GM18507 (cell line): ENCODE data around the gene CCDC28A.
"Not testable (repeated sequence)": the region's sequence is repeated elsewhere in the genome, so short reads cannot be mapped to it uniquely, and the experiment has no call there.

ENCODE experiments used
- DNase-seq: peaks from one replicate; pipeline ENCODE4 v3.0.0; 2011; ENCODE audit warnings: low read depth; ENCODE audit not compliant: insufficient read length; ENCODE audit errors: extremely low spot score
- FAIRE-seq: peaks from 2 replicates; lab custom pipeline; 2011; peaks lifted over from hg19 to GRCh38; lab: Jason Lieb, UNC

The CCDC28A gene

GRCh38 chr6:138773177-138774091 lies at the start of gene CCDC28A:
CCDC28A (plus strand) TSS chr6:138773769; CDS start chr6:138776121, 2,352 bp downstream.
- DNase-seq (peak; percentile 75), FAIRE-seq (peak; percentile 99)

- DNase-seq (no peak), FAIRE-seq (no peak)
Measured at GRCh38 chr6:138724015-138724414, 49.6 kb upstream of the CCDC28A start.

- FAIRE-seq, result no peak
- DNase-seq, result no peak
Measured at GRCh38 chr6:138726066-138726756, 47.4 kb upstream of the CCDC28A start.

GRCh38 chr6:138726757-138727097 lies 46.8 kb upstream of the CCDC28A start:
- no peak for DNase-seq
- FAIRE-seq, result no peak

GRCh38 chr6:138727182-138727581 lies 46.4 kb upstream of the CCDC28A start:
- FAIRE-seq, result no peak
- DNase-seq, result no peak

- FAIRE-seq, result no peak
Measured at GRCh38 chr6:138728662-138729061, 44.9 kb upstream of the CCDC28A start.

DNA sequence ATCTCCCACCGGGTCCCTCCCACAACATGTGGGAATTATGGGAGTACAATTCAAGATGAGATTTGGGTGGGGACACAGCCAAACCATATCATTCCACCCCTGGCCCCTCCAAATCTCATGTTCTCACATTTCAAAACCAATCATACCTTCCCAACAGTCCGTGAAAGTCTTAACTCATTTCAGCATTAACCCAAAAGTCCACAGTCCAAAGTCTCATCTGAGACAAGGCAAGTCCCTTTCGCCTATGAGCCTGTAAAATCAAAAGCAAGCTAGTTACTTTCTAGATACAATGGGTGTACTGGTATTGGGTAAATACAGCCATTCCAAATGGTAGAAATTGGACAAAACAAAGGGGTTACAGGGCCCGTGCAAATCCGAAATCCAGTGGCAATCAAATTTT lies 43.5 kb upstream of the CCDC28A start:
- not testable (repeated sequence) for DNase-seq, FAIRE-seq

More at GRCh38 chr6:138728662-138729061, 44.9 kb upstream of the CCDC28A start:
- DNase-seq, result no peak

- no peak for FAIRE-seq
Measured at GRCh38 chr6:138734585-138734984, 39.0 kb upstream of the CCDC28A start.

DNA sequence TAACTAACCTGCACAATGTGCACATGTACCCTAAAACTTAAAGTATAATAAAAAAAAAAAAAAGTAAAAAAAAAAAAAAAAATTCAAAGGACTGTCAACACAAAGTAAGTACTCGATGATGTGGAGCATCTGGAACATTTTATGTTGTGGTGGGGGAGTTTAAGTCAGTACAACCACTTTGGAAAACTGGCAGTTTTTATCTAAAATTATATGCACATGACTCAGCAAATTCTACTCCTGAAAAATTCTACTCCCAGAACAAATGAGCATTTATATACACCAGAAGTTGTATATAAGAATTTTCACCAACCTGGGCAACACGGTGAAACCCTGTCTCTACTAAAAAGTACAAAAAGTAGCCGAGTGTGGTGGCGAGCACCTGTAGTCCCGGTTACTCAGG lies 36.9 kb upstream of the CCDC28A start:
- no peak for DNase-seq
- FAIRE-seq, result no peak

More at GRCh38 chr6:138734585-138734984, 39.0 kb upstream of the CCDC28A start:
- no peak for DNase-seq

- no peak for DNase-seq
- no peak for FAIRE-seq
Measured at GRCh38 chr6:138752017-138752416, 21.6 kb upstream of the CCDC28A start.

GRCh38 chr6:138757136-138757535 lies 16.4 kb upstream of the CCDC28A start:
- FAIRE-seq, result no peak

DNA sequence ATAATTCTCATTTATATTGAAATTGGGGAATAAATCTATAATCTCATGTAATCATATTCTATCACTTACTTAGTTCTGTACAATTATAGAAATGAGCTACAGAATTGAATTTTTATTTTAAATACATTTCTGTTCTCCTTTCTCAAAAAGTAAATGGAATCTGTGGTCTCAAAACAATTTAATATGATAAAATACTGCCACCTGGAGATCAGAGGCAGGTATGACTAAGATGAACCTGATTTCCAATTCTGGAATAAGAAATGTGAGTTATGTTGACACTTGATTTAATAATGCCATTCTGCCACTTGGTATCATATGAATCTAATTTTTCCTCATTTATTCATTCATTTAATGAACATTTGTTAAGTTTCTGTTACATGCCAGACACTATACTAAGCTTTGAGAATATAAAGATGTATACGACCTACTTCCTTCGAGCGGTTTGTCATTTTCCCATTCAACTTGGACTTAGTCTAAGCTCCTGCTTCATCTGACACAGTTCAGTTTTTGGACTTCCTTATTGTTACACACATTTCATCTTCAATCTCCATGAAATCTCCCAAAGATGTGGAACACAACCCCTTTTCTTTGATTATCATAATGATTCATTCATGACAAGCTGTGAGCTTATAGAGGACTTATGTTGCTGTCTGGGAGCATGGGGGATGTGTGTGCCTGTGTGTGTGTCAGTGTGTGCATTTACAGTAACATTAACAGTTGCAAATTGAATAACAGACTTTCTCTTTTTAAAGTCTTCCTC lies 7.5 kb upstream of the CCDC28A start:
- no peak for DNase-seq
- peak; percentile 70 for FAIRE-seq

More at GRCh38 chr6:138757136-138757535, 16.4 kb upstream of the CCDC28A start:
- DNase-seq, result no peak

- DNase-seq (no peak), FAIRE-seq (peak; percentile 5)
Measured at GRCh38 chr6:138769102-138769676, 4.4 kb upstream of the CCDC28A start.

DNA sequence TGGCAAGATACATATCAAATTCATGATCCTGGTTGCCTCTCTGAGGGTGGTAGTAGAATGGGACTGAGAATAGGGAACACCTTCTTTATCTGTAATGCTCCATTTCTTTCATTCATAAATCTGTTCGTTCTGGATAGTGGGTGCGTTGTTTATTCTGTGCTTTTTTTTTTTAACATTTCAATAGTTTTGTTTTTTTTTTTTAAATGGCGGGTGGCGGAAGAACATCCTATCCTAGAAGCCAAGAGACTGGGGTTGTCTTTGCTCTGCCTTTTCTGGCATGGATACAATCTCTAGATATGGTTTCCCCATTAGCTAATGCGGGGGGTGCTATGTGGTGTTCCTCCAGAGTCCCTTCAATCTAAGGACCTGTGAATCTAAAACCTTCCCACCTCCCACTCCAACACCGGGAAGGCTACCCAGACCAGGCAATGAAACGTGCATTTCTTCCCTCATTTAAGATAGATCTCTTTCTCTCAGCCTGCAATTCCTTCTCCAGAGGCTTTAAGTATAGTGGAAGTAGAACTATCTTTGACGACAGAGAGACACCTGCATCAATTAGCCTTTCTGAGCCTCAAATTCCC lies 883 bp upstream of the CCDC28A start:
- DNase-seq, result no peak
- FAIRE-seq, result no peak

DNA sequence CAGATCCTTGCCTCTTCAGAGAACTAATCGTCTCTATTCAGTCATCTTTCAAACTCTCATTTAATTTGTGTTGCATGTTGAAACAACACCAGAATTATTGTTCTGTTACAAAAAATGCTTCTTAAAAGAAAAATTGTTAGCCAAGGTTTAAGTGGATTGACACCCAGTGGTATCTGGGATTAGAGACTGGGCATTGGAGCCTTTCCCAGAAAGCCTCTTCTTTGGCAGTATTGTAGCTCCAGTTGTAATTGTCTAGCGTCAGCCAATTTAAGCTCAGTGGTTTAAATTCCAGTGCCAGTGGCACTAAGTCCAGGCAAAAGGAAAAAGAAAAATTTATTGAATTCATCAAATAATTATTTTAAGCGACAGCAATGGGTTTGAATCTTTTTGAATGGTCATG lies 801 bp downstream of the CCDC28A start:
- no peak for FAIRE-seq
- no peak for DNase-seq

DNA sequence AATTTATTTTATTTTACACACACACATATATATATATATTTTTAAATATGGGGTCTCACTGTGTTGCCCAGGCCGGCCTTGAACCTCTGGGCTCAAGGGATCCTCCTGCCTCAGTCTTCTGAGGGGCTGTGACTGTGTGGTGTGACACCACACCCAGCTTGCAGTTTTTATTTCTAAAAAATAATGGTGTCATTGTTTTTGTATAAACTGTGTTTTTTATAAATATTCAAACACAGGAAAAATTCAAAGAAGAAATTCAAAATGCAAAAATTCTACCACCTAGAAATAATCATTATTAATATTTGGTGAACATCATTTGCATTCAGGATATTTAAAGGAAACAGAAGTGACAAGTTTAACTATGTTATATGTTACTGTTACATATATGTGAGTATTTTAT lies 3.1 kb downstream of the CCDC28A start:
- FAIRE-seq (no peak), DNase-seq (no peak)

DNA sequence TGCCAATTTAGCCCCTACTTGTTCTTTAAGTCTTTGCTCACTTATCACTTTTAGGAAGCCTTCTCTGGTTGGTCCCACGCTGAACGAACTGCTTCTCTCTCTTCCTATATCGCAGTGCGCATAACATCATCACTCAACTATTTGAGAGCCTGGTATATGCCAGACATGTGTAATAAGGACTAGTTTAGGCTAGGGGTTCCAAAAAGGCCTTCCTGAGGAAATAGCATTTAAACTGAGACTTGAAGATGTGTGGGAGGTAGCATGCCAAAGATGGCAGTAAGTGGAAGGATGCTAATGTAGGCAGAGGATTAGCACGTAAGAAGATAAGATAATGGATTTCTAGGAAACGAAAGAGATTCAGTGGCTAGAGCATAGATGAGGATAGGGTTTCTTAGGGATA lies 4.8 kb downstream of the CCDC28A start:
- no peak for DNase-seq
- no peak for FAIRE-seq

- FAIRE-seq, result no peak
- DNase-seq, result no peak
Measured at GRCh38 chr6:138782243-138782642, 8.7 kb downstream of the CCDC28A start.

DNA sequence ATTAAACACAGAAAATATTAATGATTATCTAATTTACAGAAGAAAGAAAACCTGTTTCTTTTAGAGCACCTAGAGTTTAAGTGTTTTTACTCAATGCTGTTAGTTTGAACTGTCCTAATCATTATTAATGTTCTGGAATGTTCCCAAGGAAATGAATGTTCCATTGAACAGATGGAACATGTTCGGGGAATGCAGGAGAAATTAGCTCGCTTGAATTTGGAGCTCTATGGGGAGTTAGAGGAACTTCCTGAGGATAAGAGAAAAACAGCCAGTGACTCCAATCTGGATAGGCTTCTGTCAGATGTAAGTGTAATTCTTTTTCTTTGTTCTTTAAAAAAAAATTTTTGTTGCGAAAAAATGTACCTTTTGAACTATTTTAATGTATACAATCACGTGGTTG lies 11.5 kb downstream of the CCDC28A start:
- FAIRE-seq (no peak), DNase-seq (no peak)
